Naive thymus-derived CD4-positive, alpha-beta T cell (primary cell): Measurements from ENCODE around the gene HERPUD1. TPM values are rescaled to one million over a fixed set of nuclear protein-coding genes. Genes with fewer than 3 reads are reported as not detected.

Experiments
- ATAC-seq: fragments of 150-1000 bp; cut with Tn5 transposase; 2 replicates; pipeline ENCODE4 v1.10.0; 2021; ENCODE audit warnings: mild to moderate bottlenecking, moderate library complexity
- CTCF ChIA-PET: fragments of 350-600 bp; sonication (Branson Sonifier 250); formaldehyde crosslinking; loops from one replicate; lab custom pipeline; 2021; ENCODE audit warnings: antibody characterized with exemption; lab: Charles Lee
- POLR2A ChIA-PET: fragments of 350-600 bp; sonication (Branson Sonifier 250); formaldehyde crosslinking; loops from one replicate; lab custom pipeline; 2021; ENCODE audit warnings: antibody characterized with exemption, inconsistent platforms; lab: Charles Lee
- DNase-seq, 9 donors: peaks; one replicate each; pipeline versions ENCODE4 v3.0.0 to v3.0.0-alpha.2; 2020 to 2022; ENCODE audit warnings: mixed read lengths in 1 of 9
- H3K27ac ChIP-seq: one replicate; pipeline ENCODE4 v1.7.0; 2013; ENCODE audit warnings: mild to moderate bottlenecking, low read depth, low read length, moderate library complexity
- H3K27me3 ChIP-seq, 2 donors: one replicate each; pipeline ENCODE4 v1.7.0; 2013; ENCODE audit warnings: low read length in 2 of 2, mild to moderate bottlenecking in 2 of 2, moderate library complexity in 2 of 2; ENCODE audit not compliant: control insufficient read depth in 2 of 2, insufficient read depth in 2 of 2
- H3K36me3 ChIP-seq, 3 experiments: 1 replicate in 2 of 3; 2 replicates in 1 of 3; pipeline ENCODE4 v1.7.0; 2013; ENCODE audit warnings: low read length in 3 of 3, mild to moderate bottlenecking in 3 of 3, moderate library complexity in 1 of 3; ENCODE audit not compliant: insufficient read depth in 3 of 3, control insufficient read depth in 2 of 3
- H3K4me1 ChIP-seq, 2 donors: one replicate each; pipeline ENCODE4 v1.7.0; 2013; ENCODE audit warnings: low read length in 2 of 2, mild to moderate bottlenecking in 2 of 2, moderate library complexity in 1 of 2; ENCODE audit not compliant: control insufficient read depth in 2 of 2, insufficient read depth in 2 of 2
- H3K4me3 ChIP-seq: 2 replicates; pipeline ENCODE4 v1.7.0; 2013; ENCODE audit warnings: mild to moderate bottlenecking, low read length
- H3K9me3 ChIP-seq, 3 experiments: 1 replicate in 2 of 3; 2 replicates in 1 of 3; pipeline ENCODE4 v1.7.0; 2013; ENCODE audit warnings: low read length in 3 of 3; ENCODE audit not compliant: control insufficient read depth in 2 of 3
- H3K27ac Mint-ChIP-seq, 9 donors: one replicate each; pipeline ENCODE4 v1.8.0; 2020 to 2022; ENCODE audit warnings: mixed read lengths in 9 of 9, mild to moderate bottlenecking in 8 of 9, moderate library complexity in 5 of 9, inconsistent platforms in 2 of 9
- H3K27me3 Mint-ChIP-seq, 5 donors: one replicate each; pipeline ENCODE4 v1.8.0; 2021 to 2022; ENCODE audit warnings: mixed read lengths in 5 of 5, mild to moderate bottlenecking in 1 of 5
- H3K36me3 Mint-ChIP-seq, 5 donors: one replicate each; pipeline ENCODE4 v1.8.0; 2020 to 2022; ENCODE audit warnings: mixed read lengths in 5 of 5, mild to moderate bottlenecking in 3 of 5, inconsistent platforms in 1 of 5
- H3K4me1 Mint-ChIP-seq, 7 donors: one replicate each; pipeline ENCODE4 v1.8.0; 2020 to 2022; ENCODE audit warnings: mixed read lengths in 7 of 7, mild to moderate bottlenecking in 3 of 7, inconsistent platforms in 1 of 7
- H3K4me3 Mint-ChIP-seq, 10 donors: one replicate each; pipeline ENCODE4 v1.8.0; 2020 to 2022; ENCODE audit warnings: mild to moderate bottlenecking in 10 of 10, mixed read lengths in 10 of 10, moderate library complexity in 6 of 10, inconsistent platforms in 2 of 10
- H3K9me3 Mint-ChIP-seq, 11 donors: one replicate each; pipeline ENCODE4 v1.8.0; 2020 to 2022; ENCODE audit warnings: mixed read lengths in 11 of 11, mild to moderate bottlenecking in 4 of 11, inconsistent platforms in 1 of 11, moderate library complexity in 1 of 11
- intact Hi-C, 2 donors: fragments of 100-400 bp; cut with micrococcal nuclease; formaldehyde crosslinking; loops; one replicate each; pipeline ENCODE4 v1.15.1; 2023
- polyA plus RNA-seq, 2 donors: library from polyadenylated mRNA; unstranded; fragments of 300-500 nt; fragmentation: Illumina TruSeq; gene quantifications; one replicate each; pipeline ENCODE4 v1.2.3, GENCODE V29; 2021
- total RNA-seq, 6 experiments: library from RNA in 5 of 6; stranded (reverse) in 5 of 6; gene quantifications; 1 replicate in 5 of 6; 2 replicates in 1 of 6; pipeline ENCODE4 v1.2.3 and lab custom pipeline; 2021 to 2026

Gene HERPUD1
- total and polyA plus RNA-seq, 7 experiments from 2014 or later, result 42.0 to 226 (median 117) TPM

DNA sequence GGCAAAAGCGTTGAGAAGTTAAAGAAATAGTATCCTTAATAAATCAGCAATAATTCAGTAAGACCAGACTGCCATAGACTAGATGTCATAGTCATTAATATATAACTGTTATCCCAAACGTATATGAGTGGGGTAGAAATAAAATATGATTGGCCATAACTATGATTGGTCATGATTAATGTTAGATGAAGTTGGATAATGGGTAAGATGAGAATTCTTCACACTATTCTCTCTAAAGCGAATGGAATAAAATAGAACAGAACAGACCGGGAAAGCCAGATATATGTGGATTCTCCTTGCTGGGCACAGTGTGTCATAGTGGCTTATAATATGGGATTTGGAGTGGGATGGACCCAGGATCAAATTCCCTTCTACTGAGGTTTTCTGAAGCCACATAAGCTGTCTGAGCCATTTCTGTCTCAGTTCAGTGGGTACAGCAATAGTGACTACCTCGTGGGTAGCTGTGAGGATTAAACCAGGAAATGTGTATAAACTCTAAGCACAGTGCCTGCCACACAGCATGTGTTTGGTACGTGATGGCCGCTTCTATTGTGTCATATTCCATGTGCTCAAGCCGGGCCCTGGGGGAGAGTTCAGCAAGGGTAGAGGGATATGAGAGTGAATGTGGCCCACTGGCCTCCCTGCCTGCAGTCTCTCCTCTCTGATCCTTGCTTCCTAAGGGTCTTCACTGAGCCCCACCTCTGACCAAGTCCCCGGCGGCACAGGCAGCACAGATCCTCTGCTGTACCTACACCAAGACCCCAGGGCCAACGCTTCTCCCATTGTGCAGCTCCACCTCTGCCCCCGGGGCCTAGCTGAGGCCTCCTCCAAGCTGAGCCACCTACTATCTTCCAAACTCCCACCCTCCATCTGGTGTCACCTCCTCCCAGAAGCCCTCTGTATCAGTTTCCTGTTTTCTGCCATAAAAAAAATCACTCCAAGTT lies 33.5 kb downstream of the HERPUD1 start:
- Histone ChIP-seq H3K4me3 (no peak overlapping the region), H3K27ac (no peak overlapping the region), H3K27me3 (no peaks in the 10 kb centered on the region), H3K36me3 (no peaks in the 10 kb centered on the region), H3K9me3 (no peaks in the 10 kb centered on the region), H3K4me1 (peaks cover 7 to 19% of the 10 kb centered on the region in 2 donors)
- Mint-ChIP-seq H3K9me3 (peaks cover 0 to 2% (median 0%) of the 10 kb centered on the region in 11 donors), H3K36me3 (no peaks in the 10 kb centered on the region), H3K27ac (peak overlapping the region; percentile 52 to 91 (median 80)), H3K4me1 (peaks cover 20 to 27% (median 22%) of the 10 kb centered on the region in 7 donors), H3K4me3 (peak overlapping the region in 8 of 10 donors; percentile 2 to 73 (median 54)), H3K27me3 (no peaks in the 10 kb centered on the region)
- CTCF ChIA-PET, result interaction anchor here (0.5 to 4.9 kb wide), 25 partner anchors 13 to 618 kb away, joined by 3 to 44 read pairs (median 4); partner anchors contain the start of gene NLRC5
- intact Hi-C loops, result no loop called here
- ATAC-seq (no peak), DNase-seq (no peak)
- POLR2A ChIA-PET, result interaction anchor here (0.6 to 4.4 kb wide), 13 partner anchors 10 to 186 kb away, joined by 3 to 27 read pairs (median 4); partner anchors contain the start of gene NLRC5

DNA sequence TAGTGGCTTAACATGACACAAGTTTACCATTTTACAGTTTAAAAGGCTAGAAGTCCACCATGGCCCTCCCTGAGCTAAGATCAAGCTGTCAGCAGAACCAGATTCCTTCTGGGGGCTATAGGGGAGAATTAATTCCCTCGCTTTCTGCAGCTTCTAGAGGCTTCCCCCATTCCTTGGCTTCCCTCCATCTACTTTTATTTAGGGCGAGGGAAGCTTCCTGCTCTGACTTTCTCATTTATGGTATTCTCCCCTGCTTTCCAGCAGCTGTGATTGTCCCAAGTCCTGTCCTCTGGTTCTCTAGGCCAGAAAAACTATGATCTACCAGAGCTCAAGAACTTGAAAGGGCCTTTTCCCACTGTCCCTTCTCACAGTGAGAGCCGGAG lies 34.1 kb downstream of the HERPUD1 start:
- peaks cover 7 to 19% of the 10 kb centered on the region in 2 donors for H3K4me1 ChIP-seq
- intact Hi-C loops, result no loop called here
- H3K9me3 Mint-ChIP-seq, result peaks cover 0 to 2% (median 0%) of the 10 kb centered on the region in 11 donors

DNA sequence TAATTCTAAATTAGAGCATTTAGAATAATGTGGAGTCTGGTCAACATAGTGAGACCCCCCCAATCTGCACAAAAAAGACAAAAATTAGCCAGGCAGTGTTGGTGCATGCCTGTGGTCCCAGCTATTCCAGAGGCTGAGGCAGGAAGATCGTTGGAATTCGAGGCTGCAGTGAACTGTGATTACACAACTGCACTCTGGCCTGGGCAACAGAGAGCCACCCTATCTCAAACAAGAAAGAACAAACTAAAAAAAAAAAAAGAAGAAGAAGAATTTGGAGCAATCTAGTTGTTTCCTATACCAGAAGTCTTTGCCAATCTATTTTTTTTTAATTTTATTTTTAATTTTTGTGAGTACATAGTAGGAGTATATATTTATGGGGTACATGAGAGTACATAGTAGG lies 35.8 kb downstream of the HERPUD1 start:
- Histone ChIP-seq H3K4me1 (peaks cover 8 to 19% of the 10 kb centered on the region in 2 donors), H3K27me3 (no peaks in the 10 kb centered on the region), H3K27ac (no peak overlapping the region), H3K36me3 (no peaks in the 10 kb centered on the region), H3K9me3 (no peaks in the 10 kb centered on the region), H3K4me3 (no peak overlapping the region)
- ChIA-PET POLR2A (interaction anchor here (1.0 to 4.4 kb wide), 2 partner anchors 20 to 74 kb away, joined by 4 to 27 read pairs; partner anchors contain the start of gene NLRC5), CTCF (interaction anchor here (0.7 to 1.6 kb wide), 3 partner anchors 32 to 199 kb away, joined by 5 to 7 read pairs (median 5); no protein-coding TSS in a partner anchor)
- Mint-ChIP-seq H3K4me1 (peaks cover 23 to 34% (median 27%) of the 10 kb centered on the region in 7 donors), H3K4me3 (no peak overlapping the region), H3K36me3 (no peaks in the 10 kb centered on the region), H3K27ac (no peak overlapping the region), H3K27me3 (no peaks in the 10 kb centered on the region), H3K9me3 (peaks cover 0 to 2% (median 0%) of the 10 kb centered on the region in 11 donors)
- intact Hi-C loops, result no loop called here
- ATAC-seq (no peak), DNase-seq (no peak)

More for the DNA sequence above, 34.1 kb downstream of the HERPUD1 start:
- ChIA-PET POLR2A (interaction anchor here (0.6 to 4.4 kb wide), 15 partner anchors 10 to 555 kb away, joined by 3 to 27 read pairs (median 4); partner anchors contain the start of gene NLRC5), CTCF (interaction anchor here (0.7 to 4.9 kb wide), 12 partner anchors 16 to 204 kb away, joined by 3 to 44 read pairs (median 7); partner anchors contain the start of gene NLRC5)
- H3K4me3 Mint-ChIP-seq, result peak overlapping the region in 8 of 10 donors; percentile 2 to 73 (median 54)
- no peak overlapping the region for H3K27ac ChIP-seq
- no peaks in the 10 kb centered on the region for H3K36me3 ChIP-seq
- no peaks in the 10 kb centered on the region for H3K9me3 ChIP-seq
- H3K4me1 Mint-ChIP-seq, result peaks cover 20 to 30% (median 24%) of the 10 kb centered on the region in 7 donors
- ATAC-seq (no peak), DNase-seq (no peak)
- H3K4me3 ChIP-seq, result no peak overlapping the region
- H3K27me3 ChIP-seq, result no peaks in the 10 kb centered on the region
- H3K27ac Mint-ChIP-seq, result peak overlapping the region in 8 of 9 donors; percentile 52 to 91 (median 83)
- H3K27me3 Mint-ChIP-seq, result no peaks in the 10 kb centered on the region
- no peaks in the 10 kb centered on the region for H3K36me3 Mint-ChIP-seq

DNA sequence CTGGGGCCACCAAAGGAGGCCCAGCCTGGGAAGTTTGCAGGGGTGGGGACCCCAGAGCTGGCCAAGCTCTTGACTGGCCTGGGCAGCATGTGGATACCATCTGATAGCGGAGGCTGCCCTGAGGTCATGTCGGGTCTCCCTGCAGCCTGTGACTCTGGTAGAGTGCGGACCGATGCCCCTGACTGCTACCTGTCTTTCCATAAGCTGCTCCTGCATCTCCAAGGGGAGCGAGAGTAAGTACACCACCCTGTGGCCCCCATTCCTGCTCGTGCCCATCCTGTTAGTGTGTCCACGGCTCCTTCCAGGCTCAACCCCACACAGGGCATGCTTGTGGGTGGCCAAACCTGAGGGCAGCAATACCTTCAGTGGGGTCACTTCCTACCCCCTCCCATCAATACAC lies 37.8 kb downstream of the HERPUD1 start:
- no peaks in the 10 kb centered on the region for H3K36me3 ChIP-seq
- Mint-ChIP-seq H3K4me3 (no peak overlapping the region), H3K27me3 (no peaks in the 10 kb centered on the region), H3K36me3 (no peaks in the 10 kb centered on the region), H3K9me3 (peaks cover 0 to 1% (median 0%) of the 10 kb centered on the region in 11 donors), H3K4me1 (peaks cover 17 to 48% (median 37%) of the 10 kb centered on the region in 7 donors), H3K27ac (no peak overlapping the region)
- H3K9me3 ChIP-seq, result no peaks in the 10 kb centered on the region
- no peak overlapping the region for H3K4me3 ChIP-seq
- no peak overlapping the region for H3K27ac ChIP-seq
- ATAC-seq (no peak), DNase-seq (no peak)
- ChIA-PET CTCF (interaction anchor here (1.0 to 1.5 kb wide), 2 partner anchors 14 to 123 kb away, joined by 3 read pairs; partner anchors contain the start of gene CPNE2), POLR2A (interaction anchor here (0.6 to 4.3 kb wide), 6 partner anchors 14 to 72 kb away, joined by 3 to 26 read pairs (median 4); partner anchors contain the start of gene NLRC5)
- H3K27me3 ChIP-seq, result no peaks in the 10 kb centered on the region
- intact Hi-C loops, result no loop called here
- peaks cover 13 to 19% of the 10 kb centered on the region in 2 donors for H3K4me1 ChIP-seq

DNA sequence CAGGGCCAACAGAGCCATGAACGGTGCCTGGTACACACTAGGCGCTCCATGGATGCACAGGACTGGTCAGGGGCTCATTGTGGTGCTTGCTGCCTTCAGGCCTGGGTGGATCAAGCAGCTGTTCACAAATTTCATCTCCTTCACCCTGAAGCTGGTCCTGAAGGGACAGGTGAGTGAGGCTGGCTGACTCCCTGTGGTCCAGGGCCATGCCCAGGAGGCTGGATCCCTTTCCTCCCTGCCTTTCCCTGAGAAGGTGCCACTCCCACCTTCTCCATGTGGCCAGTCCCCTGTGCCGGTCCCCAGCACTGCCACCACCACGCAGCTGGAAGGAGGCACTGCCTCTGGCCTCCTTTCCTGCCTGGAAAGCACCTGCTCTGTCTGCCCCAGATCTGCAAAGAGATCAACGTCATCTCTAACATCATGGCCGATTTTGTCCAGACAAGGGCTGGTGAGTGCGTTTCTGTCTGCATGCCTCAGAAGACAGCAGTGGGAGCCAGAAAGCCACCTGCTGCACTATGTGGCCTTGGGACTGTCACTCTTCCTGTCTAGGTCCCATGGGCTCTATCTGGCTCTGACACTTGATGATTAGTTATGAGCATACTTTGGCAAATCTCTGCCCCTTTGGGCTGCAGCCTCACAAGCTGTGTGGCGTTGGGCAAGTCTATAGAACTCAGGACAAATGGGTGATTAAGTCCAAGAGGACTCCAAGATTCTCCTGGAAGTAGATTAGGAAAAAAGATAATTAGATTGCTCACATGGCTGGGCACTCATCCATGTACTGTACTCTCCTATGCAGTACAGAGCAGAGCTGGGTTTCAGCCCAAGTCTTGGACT lies 39.2 kb downstream of the HERPUD1 start:
- no peak for DNase-seq
- H3K27ac ChIP-seq, result no peak overlapping the region
- H3K9me3 Mint-ChIP-seq, result peaks cover 0 to 1% (median 0%) of the 10 kb centered on the region in 11 donors
- H3K4me1 Mint-ChIP-seq, result peaks cover 15 to 48% (median 37%) of the 10 kb centered on the region in 7 donors
- H3K27me3 Mint-ChIP-seq, result no peaks in the 10 kb centered on the region
- no peaks in the 10 kb centered on the region for H3K27me3 ChIP-seq
- H3K4me1 ChIP-seq, result peaks cover 9 to 17% of the 10 kb centered on the region in 2 donors
- POLR2A ChIA-PET, result interaction anchor here (0.8 to 4.3 kb wide), 7 partner anchors 13 to 70 kb away, joined by 3 to 26 read pairs (median 4); partner anchors contain the start of gene NLRC5
- no peaks in the 10 kb centered on the region for H3K36me3 ChIP-seq
- intact Hi-C loops, result no loop called here
- CTCF ChIA-PET, result interaction anchor here (0.8 to 1.5 kb wide), 2 partner anchors 13 to 121 kb away, joined by 3 read pairs; partner anchors contain the start of gene CPNE2
- no peaks in the 10 kb centered on the region for H3K9me3 ChIP-seq
- no peak overlapping the region for H3K4me3 Mint-ChIP-seq
- peak; percentile 59 for ATAC-seq
- H3K36me3 Mint-ChIP-seq, result no peaks in the 10 kb centered on the region
- H3K27ac Mint-ChIP-seq, result peak overlapping the region in 2 of 9 donors; percentile 32 to 55
- no peak overlapping the region for H3K4me3 ChIP-seq
